ENCODE data around the gene LDHAL6A.

GRCh38 chr11:18524248-18524647, 68.6 kb downstream of the LDHAL6A start:
- TF ChIP-seq CTCF (IDR thresholded peaks at IDR 0.05) (no peak), EP300 (IDR thresholded peaks at IDR 0.05) (no peak), POLR2AphosphoS5 (IDR thresholded peaks at IDR 0.05) (no peak)

All from gastroesophageal sphincter (tissue), 3 donors.